Activated CD8-positive, alpha-beta memory T cell treated with anti-CD3 and anti-CD28 coated beads for 48 hours (primary cell): ENCODE results near the gene SRRM3.
"Not testable (repeated sequence)": the region's sequence is repeated elsewhere in the genome, so short reads cannot be mapped to it uniquely, and the experiment has no call there.

Experiments
- DNase-seq, 3 experiments: peaks; one replicate each; pipeline ENCODE4 v3.0.0-alpha.2; 2020; ENCODE audit warnings: low read depth in 2 of 3, low spot score in 2 of 3

Gene SRRM3

DNA sequence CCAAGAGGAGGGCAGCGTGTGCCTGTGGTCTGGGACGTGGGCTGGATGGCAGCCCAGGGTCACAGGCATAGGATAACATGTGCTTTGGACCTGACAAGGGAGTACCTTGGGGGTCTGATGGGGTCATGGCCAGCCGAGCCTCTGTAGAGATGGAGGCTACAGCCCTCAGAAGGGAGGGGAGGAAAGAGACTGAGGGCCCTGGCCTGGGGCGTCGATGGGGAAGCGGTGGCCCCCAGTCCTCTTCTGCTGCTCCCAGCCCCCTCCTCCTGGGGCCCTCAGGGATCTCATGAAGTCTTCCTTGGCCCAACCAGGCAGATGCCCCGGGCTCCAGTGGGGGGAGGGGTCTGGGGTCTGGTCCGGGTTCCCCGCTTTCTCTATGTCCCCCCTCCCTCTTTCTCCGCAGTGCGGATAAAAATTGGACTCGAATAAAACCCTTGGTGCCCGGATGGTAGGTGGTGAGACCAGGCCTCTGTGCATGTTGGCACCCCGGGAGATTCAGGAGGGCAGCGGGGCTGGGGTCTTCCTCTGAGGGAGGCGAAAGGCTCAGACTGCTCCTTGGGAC is 85.2 kb downstream of the SRRM3 start:
- DNase-seq = no peak

- not testable (repeated sequence) for DNase-seq
Measured at GRCh38 chr7:76290847-76291350, 89.2 kb downstream of the SRRM3 start.

DNA sequence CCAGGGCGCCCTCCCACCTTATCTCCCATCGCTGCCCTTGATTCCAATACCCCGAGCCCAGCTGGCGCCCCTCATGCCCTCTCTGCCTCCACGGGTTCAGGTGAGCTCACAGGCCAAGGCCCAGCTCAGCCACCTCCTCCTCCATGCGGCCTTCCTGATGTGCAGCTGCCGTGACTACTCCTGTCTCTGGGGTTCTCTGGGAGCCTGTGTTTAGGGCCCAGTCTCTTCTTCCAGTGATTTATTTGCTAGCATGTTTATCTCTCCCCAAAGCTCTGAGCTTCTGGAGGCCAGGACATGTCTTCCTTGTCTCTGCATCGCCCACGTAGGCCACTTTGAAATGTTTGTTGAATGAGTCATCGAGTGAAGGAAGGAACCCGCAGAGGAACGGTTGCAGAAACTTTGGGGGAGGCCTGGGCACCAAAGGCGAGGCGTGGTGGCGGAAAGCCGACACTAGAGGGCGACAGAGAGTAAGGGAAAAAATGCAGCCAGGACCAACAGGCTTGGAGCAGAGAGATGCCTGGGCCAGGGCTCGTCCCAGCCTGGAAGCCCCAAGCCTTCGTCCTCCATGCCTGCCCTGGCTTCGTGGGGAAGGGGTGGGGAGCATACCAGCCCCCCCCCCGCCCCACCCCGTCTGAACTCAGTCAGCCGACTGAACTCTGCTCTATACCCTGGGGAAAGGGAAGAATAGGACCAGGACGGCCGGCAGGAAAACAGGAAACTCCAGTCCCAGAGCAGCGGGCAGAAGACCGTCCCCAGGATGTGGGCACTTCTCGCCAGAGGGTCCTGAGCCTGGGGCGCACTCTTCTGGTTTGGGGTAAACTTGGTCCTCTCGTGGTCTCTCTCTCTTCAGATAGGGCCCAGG is 89.9 kb downstream of the SRRM3 start:
- DNase-seq = peak; percentile 77 to 95 (median 94)

DNA sequence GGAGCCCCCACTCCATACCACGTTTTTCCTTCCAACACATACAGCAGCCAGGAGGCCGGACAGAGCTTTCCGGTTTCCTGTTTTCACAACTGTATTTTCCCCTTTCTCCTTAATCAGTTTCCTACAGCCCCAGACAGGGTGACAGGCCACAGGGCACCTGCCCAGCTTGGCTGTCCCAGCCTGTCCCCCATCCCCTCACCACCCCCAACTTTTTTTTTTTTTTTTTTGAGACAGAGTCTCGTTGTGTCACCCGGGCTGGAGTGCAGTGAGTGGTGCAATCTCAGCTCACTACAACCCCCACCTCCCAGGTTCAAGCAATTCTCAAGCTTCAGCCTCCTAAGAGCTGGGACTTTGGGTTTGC is 90.5 kb downstream of the SRRM3 start:
- no peak for DNase-seq

DNA sequence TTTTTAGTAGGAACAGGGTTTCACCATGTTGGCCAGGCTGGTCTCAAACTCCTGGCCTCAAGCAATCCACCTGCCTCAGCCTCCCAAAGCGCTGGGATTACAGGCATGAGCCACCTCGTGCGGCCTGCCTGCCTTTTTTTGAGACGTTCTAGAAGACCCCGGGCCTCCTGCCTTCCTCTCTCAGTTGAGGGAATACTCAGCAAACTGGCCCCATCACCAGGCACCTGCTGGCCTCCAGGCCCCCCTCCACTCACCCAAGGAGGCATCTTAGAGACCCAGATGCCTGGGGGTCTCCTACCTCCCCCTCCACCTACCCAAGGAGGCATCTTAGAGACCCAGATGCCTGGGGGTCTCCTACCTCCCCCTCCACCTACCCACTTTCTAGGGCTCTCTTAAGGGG is 91.2 kb downstream of the SRRM3 start:
- not testable (repeated sequence) for DNase-seq

DNA sequence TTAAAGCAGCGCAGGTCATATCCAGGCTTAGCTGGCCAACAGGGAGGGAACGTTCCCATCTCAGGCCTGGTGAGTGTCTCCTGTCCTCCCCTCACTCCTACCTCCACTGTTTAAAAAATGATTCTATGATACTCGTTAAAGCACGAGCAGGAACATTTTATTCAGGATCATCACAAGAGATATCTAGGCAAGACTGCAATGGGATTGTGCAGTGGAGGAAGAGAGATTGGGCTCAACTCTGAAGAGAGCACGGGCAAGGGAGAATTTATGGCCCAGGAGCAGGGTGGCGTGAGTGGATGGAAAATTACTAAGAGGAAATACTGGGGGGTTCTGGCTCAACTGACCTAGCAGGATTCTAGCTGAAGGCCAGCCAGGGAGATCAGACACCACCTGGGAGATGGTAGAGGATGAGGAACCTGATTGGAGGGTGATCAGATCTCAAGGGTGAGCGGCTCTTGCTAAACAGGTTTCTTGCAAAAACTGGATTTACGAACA is 91.8 kb downstream of the SRRM3 start:
- no peak for DNase-seq

DNA sequence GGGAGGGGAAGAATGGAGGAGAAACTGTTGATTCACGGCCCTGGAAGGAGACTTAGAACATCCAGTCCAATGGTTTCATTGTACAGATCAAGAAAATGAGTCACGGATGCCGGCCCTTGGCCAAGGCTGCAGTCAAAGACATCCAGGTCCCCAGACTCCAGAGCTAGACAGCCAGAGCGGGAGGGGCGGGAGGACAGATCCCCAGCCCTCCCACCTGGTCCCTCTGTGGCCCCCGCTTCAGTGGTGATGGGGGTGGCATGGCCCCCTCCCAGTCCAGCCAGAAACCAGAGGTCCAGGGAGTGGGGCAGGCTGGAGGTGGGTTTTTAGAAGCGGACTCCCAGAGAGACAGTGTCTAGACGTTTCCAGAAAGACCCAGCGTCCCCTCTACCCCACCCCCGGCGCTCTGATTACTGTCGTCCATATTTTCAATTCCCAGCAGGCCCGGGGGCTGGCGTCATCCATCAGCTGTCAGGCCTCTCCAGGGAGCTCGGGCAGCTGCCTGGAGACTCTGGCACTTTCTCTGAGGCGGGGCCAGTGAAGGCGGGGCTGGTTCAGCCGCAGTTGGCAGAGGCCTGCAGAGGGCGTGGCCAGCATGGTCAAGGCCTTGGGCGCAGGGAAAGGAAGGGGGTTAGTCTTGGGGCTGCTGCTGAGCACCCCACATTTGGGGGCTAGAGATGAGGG is 92.8 kb downstream of the SRRM3 start:
- DNase-seq = no peak

GRCh38 chr7:76296743-76297740 is 95.3 kb downstream of the SRRM3 start:
- no peak for DNase-seq

GRCh38 chr7:76300166-76300731 is 98.6 kb downstream of the SRRM3 start:
- DNase-seq = no peak

- DNase-seq = no peak
Measured at GRCh38 chr7:76301000-76301399, 99.3 kb downstream of the SRRM3 start.

GRCh38 chr7:76302347-76303201 is 100.9 kb downstream of the SRRM3 start, which contains the start of gene HSPB1:
TSS of gene HSPB1 (plus strand) at chr7:76302673. CDS start at chr7:76302713, 40 bp downstream.
- DNase-seq = no peak

GRCh38 chr7:76303202-76304147 is 101.8 kb downstream of the SRRM3 start:
- DNase-seq = peak; percentile 47 to 63 (median 62)

DNA sequence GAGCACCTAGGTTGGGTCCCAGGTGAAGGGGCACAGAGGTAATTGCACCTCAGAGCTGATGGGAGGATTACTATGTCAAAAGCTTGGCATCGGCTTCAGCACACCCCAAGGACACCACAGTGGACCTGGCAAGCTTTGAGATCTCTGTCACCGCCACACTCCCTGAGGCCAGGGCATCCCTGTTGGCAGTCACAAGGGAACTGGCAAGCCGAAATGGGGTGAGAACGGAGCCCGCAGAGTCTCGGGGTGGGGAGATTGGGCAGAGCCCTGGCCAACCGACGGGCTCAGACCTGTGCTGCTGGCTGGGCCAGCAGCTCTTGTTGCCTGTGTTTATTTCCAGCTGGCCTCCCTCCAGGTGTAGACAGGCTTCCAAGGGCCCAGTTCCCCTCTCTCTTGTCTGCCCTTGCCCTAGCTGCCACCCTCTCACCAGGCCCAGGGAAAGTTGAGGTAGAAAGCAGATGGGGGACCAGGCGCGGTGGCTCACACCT is 103.2 kb downstream of the SRRM3 start:
- no peak for DNase-seq

GRCh38 chr7:76308874-76309273 is 107.2 kb downstream of the SRRM3 start:
- not testable (repeated sequence) for DNase-seq

DNA sequence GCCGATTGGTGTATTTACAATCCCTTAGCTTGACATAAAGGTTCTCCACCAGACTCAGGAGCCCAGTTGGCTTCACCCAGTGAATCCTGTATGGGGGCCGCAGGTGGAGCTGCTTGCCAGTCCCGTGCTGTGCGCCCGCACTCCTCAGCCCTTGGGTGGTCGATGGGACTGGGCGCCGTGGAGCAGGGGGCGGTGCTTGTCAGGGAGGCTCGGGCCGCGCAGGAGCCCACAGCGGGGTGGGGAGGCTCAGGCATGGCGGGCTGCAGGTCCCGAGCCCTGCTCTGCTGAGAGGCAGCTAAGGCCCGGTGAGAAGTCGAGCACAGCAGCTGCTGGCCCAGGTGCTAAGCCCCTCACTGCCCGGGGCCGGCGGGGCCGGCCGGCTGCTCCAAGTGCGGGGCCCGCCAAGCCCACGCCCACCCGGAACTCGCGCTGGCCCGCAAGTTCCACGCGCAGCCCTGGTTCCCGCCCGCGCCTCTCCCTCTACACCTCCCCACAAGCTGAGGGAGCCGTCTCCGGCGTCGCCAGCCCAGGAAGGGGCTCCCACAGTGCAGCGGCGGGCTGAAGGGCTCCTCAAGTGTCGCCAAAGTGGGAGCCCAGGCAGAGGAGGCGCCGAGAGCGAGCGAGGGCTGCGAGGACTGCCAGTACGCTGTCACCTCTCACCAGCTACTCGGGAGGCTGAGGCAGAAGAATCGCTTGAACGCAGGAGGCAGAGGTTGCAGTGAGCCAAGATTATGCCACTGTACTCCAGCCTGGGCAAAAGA is 107.8 kb downstream of the SRRM3 start:
- not testable (repeated sequence) for DNase-seq

DNA sequence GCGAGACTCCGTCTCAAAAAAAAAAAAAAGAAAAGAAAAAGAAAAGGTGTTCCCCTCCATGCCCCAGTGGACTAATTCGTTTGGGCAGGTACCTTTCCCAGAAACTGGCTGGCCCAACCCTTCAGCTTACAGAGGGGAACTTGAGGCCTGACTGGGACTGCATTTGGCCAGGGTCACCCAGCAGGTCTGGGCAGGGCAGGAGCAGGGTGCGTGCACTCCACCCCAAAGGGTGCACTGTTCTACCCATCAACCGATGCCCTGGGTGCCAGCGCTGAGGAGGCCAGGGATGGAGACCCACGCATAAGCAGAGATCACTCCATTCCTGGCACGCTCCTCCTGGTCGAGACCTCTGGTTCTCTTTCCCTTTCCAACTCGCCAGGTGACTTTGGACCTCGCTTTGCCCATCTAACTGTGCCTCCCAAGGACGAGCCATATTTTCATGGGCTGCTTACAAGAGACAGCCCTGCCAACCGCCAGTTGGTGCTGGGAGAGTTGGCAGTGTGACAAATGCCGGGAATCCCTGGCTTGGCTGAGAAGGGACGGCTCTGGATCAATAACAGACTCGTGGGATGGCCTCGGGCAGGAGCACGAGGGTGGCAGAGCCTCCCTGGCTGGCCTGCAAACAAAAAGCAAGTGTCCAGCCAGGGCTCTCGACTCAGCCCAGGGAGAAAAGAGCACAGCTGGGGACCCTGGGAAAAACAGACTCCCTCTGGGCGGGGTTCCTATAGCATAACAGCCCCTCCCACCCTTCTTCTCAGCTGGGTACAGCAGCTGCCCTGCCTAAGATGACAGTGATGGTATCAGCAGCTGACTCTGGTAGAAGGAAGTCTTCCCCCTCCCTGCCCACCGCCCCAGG is 108.6 kb downstream of the SRRM3 start:
- DNase-seq = no peak
